Thymus (tissue), 11 donors: Measurements from ENCODE around the gene EED. TPM values are rescaled to one million over a fixed set of nuclear protein-coding genes. Genes with fewer than 3 reads are reported as not detected.
"Not testable (repeated sequence)": the region's sequence is repeated elsewhere in the genome, so short reads cannot be mapped to it uniquely, and the experiment has no call there.

Experiments used
- DNase-seq, 9 donors: peaks; one replicate each; pipeline ENCODE4 v3.0.0-alpha.2; 2013; ENCODE audit warnings: low spot score in 9 of 9, low read depth in 6 of 9, missing footprints in 1 of 9
- H3K27ac ChIP-seq, 2 donors: one replicate each; pipeline ENCODE4 v1.5.1; 2013; ENCODE audit warnings: control low read depth in 1 of 2, low read depth in 1 of 2, low read length in 1 of 2, mild to moderate bottlenecking in 1 of 2, moderate library complexity in 1 of 2
- H3K27me3 ChIP-seq, 2 donors: one replicate each; pipeline ENCODE4 v1.5.1; 2013; ENCODE audit warnings: low read length in 1 of 2; ENCODE audit not compliant: control insufficient read depth in 2 of 2, insufficient read depth in 1 of 2
- H3K36me3 ChIP-seq, 2 donors: one replicate each; pipeline ENCODE4 v1.5.1; 2013; ENCODE audit warnings: low read length in 1 of 2, mild to moderate bottlenecking in 1 of 2, moderate library complexity in 1 of 2; ENCODE audit not compliant: control insufficient read depth in 2 of 2, insufficient read depth in 2 of 2
- H3K4me1 ChIP-seq, 2 donors: one replicate each; pipeline ENCODE4 v1.5.1; 2013; ENCODE audit warnings: low read length in 2 of 2; ENCODE audit not compliant: control insufficient read depth in 2 of 2, insufficient read depth in 2 of 2
- H3K4me3 ChIP-seq, 2 donors: one replicate each; pipeline ENCODE4 v1.5.1; 2013; ENCODE audit warnings: low read length in 2 of 2, control low read depth in 1 of 2, mild to moderate bottlenecking in 1 of 2
- H3K9me3 ChIP-seq, 2 donors: one replicate each; pipeline ENCODE4 v1.5.1; 2013; ENCODE audit warnings: low read length in 1 of 2, mild to moderate bottlenecking in 1 of 2; ENCODE audit not compliant: control insufficient read depth in 2 of 2, insufficient read depth in 1 of 2
- WGBS: extraction: QIAGEN DNeasy Blood & Tissue Kit; methylation state at CpG from one replicate; pipeline ENCODE4 v1.1.7; 2013; 5-methylcytosine and 5-hydroxymethylcytosine counted together
- polyA plus RNA-seq: library from polyadenylated mRNA; stranded (reverse); fragments of 200-250 nt; gene quantifications from one replicate; pipeline ENCODE4 v1.2.3, GENCODE V29; 2013
- total RNA-seq: library from RNA; stranded (reverse); fragments of 120-200 nt; gene quantifications from one replicate; pipeline ENCODE4 v1.2.4, GENCODE V29; 2013
- donor health status: healthy.

EED gene
- total and polyA plus RNA-seq, 2 donors: 23.8 to 32.1 TPM

DNA sequence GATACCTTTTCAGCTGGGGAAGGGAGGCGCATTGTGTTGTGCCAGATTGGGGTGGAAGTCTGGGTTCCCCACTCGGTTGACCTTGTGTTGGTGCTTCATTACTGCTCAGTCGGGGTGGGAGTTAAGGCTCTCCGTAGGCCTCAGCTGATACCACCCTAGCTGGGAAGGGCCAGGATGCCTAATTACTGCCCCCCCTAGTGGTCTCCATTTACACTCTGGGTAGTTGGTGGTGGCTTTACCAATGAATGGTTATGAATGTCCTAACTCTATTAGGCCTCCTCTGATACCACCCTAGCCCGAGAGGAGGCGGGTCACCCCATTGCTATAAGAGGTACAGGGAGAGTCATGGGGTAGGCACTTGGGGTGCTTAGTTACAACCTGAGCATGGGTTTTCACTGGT is 29.9 kb downstream of the EED start:
- Histone ChIP-seq H3K4me3 (no peak overlapping the region), H3K36me3 (peaks cover 6 to 37% of the 10 kb centered on the region in 2 donors), H3K27me3 (no peaks in the 10 kb centered on the region), H3K9me3 (no peaks in the 10 kb centered on the region), H3K27ac (no peak overlapping the region), H3K4me1 (no peaks in the 10 kb centered on the region)
- 97% methylated on average over 6 of the region's 6 CpGs for WGBS
- DNase-seq: no peak

DNA sequence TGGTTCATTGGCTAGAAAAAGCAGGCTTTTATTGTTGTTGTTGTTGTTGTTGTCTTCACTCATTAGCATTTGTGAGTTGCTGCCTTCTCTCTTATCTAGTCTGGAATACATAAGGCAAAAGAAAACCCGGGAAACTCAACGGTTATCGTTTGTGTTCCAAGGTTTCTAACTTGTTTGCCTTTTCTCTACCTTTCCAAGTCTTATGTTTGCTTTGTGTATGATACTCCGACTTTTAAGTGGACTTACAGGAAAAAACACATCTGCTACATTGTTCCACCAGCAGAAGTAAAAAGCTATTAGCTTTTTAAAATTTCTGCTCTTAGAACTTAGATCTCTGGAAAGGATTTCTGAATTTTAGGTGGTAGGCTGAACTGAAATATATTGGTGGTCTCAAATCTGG is 30.4 kb downstream of the EED start:
- WGBS: 99% methylated on average over 4 of the region's 4 CpGs
- no peak for DNase-seq
- no peak overlapping the region for H3K27ac ChIP-seq
- no peak overlapping the region for H3K4me3 ChIP-seq
- peaks cover 6 to 38% of the 10 kb centered on the region in 2 donors for H3K36me3 ChIP-seq
- no peaks in the 10 kb centered on the region for H3K9me3 ChIP-seq
- H3K4me1 ChIP-seq: no peaks in the 10 kb centered on the region
- no peaks in the 10 kb centered on the region for H3K27me3 ChIP-seq

DNA sequence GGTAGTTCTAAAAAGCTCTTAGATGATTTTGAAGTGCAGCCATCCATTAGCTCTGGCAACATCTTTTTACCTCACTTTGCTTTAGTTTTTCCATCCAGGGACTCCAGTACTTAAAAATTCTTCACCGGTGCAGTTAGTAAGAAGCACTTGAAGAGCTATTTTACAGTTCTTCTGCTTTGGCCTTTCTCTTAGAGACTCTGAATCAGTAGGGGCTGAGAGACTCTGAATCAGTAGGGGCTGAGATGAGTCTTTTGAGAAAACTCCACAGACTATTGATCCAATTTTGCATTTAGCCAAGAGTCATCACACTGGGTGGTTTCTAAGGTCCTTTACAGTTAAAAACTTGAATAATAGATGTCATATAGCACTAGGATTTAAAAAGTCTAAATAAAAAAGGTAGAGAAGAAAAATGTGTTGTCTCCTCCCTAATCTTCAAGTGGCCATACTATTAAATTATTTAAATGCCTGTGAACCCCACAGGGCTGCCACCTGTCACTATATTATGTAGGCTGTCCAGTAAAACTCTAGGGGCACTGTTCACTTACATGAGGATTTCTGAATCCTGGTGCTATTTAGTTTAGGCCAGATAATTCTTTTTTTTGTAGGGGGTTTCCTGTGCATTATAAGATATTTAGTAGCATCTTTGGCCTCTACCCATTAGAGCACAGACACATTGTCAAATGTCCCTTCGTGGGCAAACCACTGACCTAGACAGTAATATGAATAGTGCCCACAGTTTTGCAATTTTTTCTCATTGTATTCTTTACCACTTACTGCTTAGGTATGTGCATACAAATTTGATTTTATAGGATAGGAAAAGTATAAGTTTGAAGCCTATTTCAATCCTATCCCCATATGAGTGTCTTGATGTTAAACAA is 31.2 kb downstream of the EED start:
- Histone ChIP-seq H3K27me3 (no peaks in the 10 kb centered on the region), H3K9me3 (no peaks in the 10 kb centered on the region), H3K4me1 (no peaks in the 10 kb centered on the region), H3K4me3 (no peak overlapping the region), H3K27ac (no peak overlapping the region), H3K36me3 (peaks cover 6 to 39% of the 10 kb centered on the region in 2 donors)
- no peak for DNase-seq
- WGBS: 98% methylated on average over 2 of the region's 2 CpGs

DNA sequence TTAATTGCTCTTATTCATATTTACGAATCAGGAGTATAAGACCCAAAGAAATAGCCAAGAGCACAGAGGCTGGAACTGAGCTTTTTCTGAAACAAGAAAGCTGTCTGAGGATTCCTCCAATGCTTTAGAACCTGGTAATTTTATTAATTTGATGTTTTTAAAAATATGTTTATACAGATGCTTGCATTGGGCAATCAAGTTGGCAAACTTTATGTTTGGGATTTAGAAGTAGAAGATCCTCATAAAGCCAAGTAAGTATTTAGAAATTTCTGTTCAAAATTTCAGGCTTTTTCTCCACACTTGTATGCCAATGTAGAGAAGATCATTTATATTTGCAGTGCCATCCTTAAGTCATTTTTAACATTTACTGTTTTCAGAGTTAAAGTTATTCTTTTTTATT is 33.2 kb downstream of the EED start:
- no peak overlapping the region for H3K4me3 ChIP-seq
- H3K36me3 ChIP-seq: peaks cover 6 to 38% of the 10 kb centered on the region in 2 donors
- no peaks in the 10 kb centered on the region for H3K9me3 ChIP-seq
- no peak for DNase-seq
- 98% methylated on average over 1 of the region's 1 CpG for WGBS
- no peaks in the 10 kb centered on the region for H3K4me1 ChIP-seq
- no peak overlapping the region for H3K27ac ChIP-seq
- H3K27me3 ChIP-seq: no peaks in the 10 kb centered on the region

DNA sequence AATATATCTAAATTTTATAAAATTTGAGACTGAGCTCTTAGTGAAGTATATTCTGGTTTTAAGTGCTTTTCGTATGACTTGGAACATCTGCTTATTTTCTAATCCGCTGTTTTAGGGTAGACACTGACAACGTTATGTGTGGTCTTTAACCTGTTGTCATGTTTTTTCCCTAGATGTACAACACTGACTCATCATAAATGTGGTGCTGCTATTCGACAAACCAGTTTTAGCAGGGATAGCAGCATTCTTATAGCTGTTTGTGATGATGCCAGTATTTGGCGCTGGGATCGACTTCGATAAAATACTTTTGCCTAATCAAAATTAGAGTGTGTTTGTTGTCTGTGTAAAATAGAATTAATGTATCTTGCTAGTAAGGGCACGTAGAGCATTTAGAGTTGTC is 33.7 kb downstream of the EED start:
- H3K4me1 ChIP-seq: no peaks in the 10 kb centered on the region
- no peak overlapping the region for H3K4me3 ChIP-seq
- H3K27ac ChIP-seq: no peak overlapping the region
- 98% methylated on average over 8 of the region's 8 CpGs for WGBS
- H3K9me3 ChIP-seq: no peaks in the 10 kb centered on the region
- H3K27me3 ChIP-seq: no peaks in the 10 kb centered on the region
- H3K36me3 ChIP-seq: peaks cover 6 to 34% of the 10 kb centered on the region in 2 donors
- no peak for DNase-seq

DNA sequence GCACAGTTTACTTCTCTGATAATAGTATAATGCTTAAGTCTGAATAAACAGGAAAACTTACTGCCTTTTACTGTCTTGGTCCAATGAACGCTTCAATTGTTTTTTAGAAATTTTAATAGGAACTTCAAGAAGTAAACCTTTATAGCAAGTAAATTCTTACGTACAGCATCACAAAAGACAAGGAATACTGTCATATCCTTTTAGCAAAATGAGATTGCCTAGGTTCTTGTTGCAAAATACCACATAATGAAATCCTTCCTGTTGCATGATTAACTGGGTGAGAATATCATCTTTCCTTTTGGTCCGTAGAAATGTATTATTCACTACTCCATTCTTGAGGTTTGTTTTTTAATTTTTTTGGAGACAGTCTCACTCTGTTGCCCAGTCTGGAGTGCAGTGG is 35.2 kb downstream of the EED start:
- Histone ChIP-seq H3K36me3 (peaks cover 11 to 40% of the 10 kb centered on the region in 2 donors), H3K9me3 (no peaks in the 10 kb centered on the region), H3K27ac (no peak overlapping the region), H3K4me3 (no peak overlapping the region), H3K27me3 (no peaks in the 10 kb centered on the region), H3K4me1 (no peaks in the 10 kb centered on the region)
- WGBS: 96% methylated on average over 3 of the region's 3 CpGs
- no peak for DNase-seq

DNA sequence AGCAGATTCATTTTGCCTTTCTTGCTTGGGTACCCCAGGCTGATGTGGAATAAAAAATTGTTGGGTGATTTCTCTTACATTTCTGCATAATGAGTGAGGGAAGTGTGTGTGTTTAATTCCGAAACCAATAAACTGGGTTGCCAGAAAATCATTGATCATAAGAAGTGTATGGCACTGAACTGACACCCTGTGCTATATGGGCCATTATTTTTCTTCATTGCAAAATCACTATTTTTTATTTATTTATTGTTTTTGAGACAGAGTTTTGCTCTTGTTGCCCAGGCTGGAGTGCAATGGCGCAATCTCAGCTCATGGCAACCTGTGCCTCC is 42.9 kb downstream of the EED start:
- peaks cover 7 to 10% of the 10 kb centered on the region in 2 donors for H3K36me3 ChIP-seq
- H3K27me3 ChIP-seq: no peaks in the 10 kb centered on the region
- WGBS: 97% methylated on average over 2 of the region's 2 CpGs
- no peaks in the 10 kb centered on the region for H3K9me3 ChIP-seq
- no peak overlapping the region for H3K27ac ChIP-seq
- DNase-seq: no peak
- H3K4me1 ChIP-seq: peaks cover 0 to 5% of the 10 kb centered on the region in 2 donors
- H3K4me3 ChIP-seq: no peak overlapping the region

DNA sequence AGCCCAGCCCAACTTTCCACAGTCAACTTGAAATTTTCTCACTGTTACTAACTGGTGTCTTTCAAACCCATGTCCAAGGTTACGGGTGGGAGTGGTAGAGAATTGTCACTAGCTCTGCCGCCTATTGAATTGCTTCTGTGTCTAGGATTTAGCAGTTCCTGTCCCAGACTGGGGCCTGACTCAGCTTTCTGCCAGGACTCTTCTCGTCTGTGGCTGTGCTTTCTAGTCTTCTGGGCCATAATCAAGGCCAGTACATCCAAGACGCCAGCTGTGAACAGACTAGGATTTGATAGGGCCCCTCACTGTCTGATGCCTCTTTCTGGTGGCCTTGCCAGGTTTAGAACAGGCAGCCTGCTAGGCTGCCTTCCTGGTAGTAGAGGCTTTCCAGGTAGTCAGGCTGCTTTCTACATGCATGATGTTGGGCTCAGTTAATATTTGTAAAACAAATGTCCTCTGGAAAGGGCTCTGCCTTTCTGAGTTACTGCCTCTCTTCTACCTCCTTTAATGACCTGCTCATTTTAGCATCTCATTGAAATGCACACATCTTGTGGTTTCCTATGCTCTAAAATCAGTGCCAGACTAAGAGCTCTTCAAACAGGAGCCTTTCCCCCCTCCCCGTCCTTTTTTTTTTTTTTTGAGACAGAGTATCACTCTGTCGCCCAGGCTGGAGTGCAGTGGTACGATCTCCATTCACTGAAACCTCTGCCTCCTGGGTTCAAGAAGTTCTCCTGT is 44.4 kb downstream of the EED start:
- Histone ChIP-seq H3K27ac (no peak overlapping the region), H3K4me3 (no peak overlapping the region), H3K4me1 (peaks cover 0 to 5% of the 10 kb centered on the region in 2 donors), H3K27me3 (no peaks in the 10 kb centered on the region), H3K9me3 (no peaks in the 10 kb centered on the region), H3K36me3 (peaks cover 6 to 8% of the 10 kb centered on the region in 2 donors)
- WGBS: 92% methylated on average over 7 of the region's 7 CpGs
- no peak for DNase-seq

DNA sequence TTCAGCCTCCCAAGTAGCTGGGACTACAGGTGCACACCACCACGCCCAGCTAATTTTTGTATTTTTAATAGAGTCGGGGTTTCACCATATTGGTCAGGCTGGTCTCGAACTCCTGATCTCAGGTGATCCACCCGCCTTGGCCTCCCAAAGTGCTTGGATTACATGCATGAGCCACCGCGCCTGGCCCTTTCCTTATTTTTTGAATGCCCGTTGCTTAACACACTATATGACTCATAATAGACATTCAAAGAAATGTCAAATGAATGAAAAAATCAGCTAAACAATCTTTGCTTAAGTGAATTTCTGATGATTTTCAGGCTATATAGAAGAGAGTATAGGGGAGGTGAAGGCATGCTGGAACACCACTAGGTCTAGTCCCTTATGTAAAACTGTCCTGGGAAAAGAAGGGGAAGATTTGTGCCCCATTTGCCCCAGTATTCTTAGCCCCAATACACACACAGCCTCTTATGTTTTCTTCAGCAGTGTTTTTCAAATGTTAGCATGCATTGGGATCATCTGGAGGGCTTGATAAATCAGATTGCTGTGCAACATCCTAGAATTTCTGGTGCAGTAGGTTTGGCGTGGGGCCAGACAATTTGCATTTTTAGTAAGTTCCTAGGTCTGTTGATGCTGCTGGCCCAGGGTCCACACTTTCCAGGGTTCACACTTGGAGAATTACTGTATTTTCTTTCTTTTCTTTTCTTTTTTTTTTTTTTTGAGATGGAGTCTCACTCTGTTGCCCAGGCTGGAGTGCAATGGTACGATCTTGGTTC is 45.1 kb downstream of the EED start:
- H3K27ac ChIP-seq, H3K27me3 ChIP-seq, H3K4me3 ChIP-seq, H3K4me1 ChIP-seq, H3K36me3 ChIP-seq, DNase-seq, H3K9me3 ChIP-seq: not testable (repeated sequence)
- WGBS: 95% methylated on average over 9 of the region's 9 CpGs
